Colonic mucosa (tissue), 4 donors: ENCODE results near the gene PROM2. TPM values are rescaled to one million over a fixed set of nuclear protein-coding genes. Genes with fewer than 3 reads are reported as not detected.
A peak's percentile ranks its signal among the peaks of the same experiment; 100 is the strongest.

Experiments used
- DNase-seq: peaks from one replicate; pipeline ENCODE4 v3.0.0-alpha.2; 2020
- H3K27ac ChIP-seq: fragments of 200-600 bp; one replicate; pipeline ENCODE4 v1.8.0; 2021
- H3K27me3 ChIP-seq: fragments of 200-600 bp; one replicate; pipeline ENCODE4 v1.8.0; 2021
- H3K36me3 ChIP-seq: fragments of 200-600 bp; one replicate; pipeline ENCODE4 v1.8.0; 2021
- H3K4me1 ChIP-seq: fragments of 200-600 bp; one replicate; pipeline ENCODE4 v1.8.0; 2021; ENCODE audit warnings: mild to moderate bottlenecking
- H3K4me3 ChIP-seq: fragments of 200-600 bp; one replicate; pipeline ENCODE4 v1.8.0; 2021
- H3K9ac ChIP-seq, 2 donors: one replicate each; pipeline ENCODE4 v1.7.0; 2013; ENCODE audit warnings: control low read depth in 2 of 2, low read depth in 2 of 2, low read length in 2 of 2
- H3K9me3 ChIP-seq: fragments of 200-600 bp; one replicate; pipeline ENCODE4 v1.8.0; 2021
- CTCF ChIP-seq: fragments of 200-600 bp; IDR thresholded peaks from one replicate; pipeline ENCODE4 v1.8.0; 2022; ENCODE audit warnings: antibody characterized with exemption, mild to moderate bottlenecking
- intact Hi-C: fragments of 100-400 bp; cut with DNase I; formaldehyde crosslinking; loops from one replicate; pipeline ENCODE4 v1.14.1; 2022
- total RNA-seq, 2 donors: library from RNA; stranded (reverse); fragmentation: NEBNext Ultra II Directional in 1 of 2; extraction: Animal tissue kit (Norgen Biotek cat#: 25700) in 1 of 2; gene quantifications; one replicate each; pipeline ENCODE4 v1.2.1, GENCODE V29; 2021
- donor health status: healthy.
- donor health status: DM: no; HTN: no; CAD: no.
- donor health status: DM: no; HTN: no; CAD: no.

PROM2 gene
- total RNA-seq, 2 donors from 2014 or later: 27.4 to 63.4 TPM

- intact Hi-C loops: no loop called here
Measured at GRCh38 chr2:95313296-95314131, 39.3 kb downstream of the PROM2 start.

GRCh38 chr2:95314598-95314963 is 40.3 kb downstream of the PROM2 start:
- no peak overlapping the region for H3K9ac ChIP-seq
- intact Hi-C loops: no loop called here
- no peaks in the 10 kb centered on the region for H3K4me1 ChIP-seq
- no peaks in the 10 kb centered on the region for H3K27me3 ChIP-seq
- no peak overlapping the region for H3K4me3 ChIP-seq
- no peak for TF ChIP-seq CTCF
- no peaks in the 10 kb centered on the region for H3K9me3 ChIP-seq
- no peaks in the 10 kb centered on the region for H3K36me3 ChIP-seq
- no peak overlapping the region for H3K27ac ChIP-seq
- no peak for DNase-seq

More at GRCh38 chr2:95313296-95314131, 39.3 kb downstream of the PROM2 start:
- Histone ChIP-seq H3K9ac (no peak overlapping the region), H3K4me3 (no peak overlapping the region), H3K4me1 (no peaks in the 10 kb centered on the region), H3K27me3 (no peaks in the 10 kb centered on the region), H3K36me3 (no peaks in the 10 kb centered on the region), H3K9me3 (no peaks in the 10 kb centered on the region), H3K27ac (no peak overlapping the region)
- no peak for TF ChIP-seq CTCF
- DNase-seq: no peak

GRCh38 chr2:95314964-95315611 is 40.8 kb downstream of the PROM2 start:
- Histone ChIP-seq H3K36me3 (no peaks in the 10 kb centered on the region), H3K9ac (no peak overlapping the region), H3K27me3 (no peaks in the 10 kb centered on the region), H3K27ac (no peak overlapping the region), H3K4me1 (no peaks in the 10 kb centered on the region), H3K9me3 (no peaks in the 10 kb centered on the region), H3K4me3 (no peak overlapping the region)
- intact Hi-C loops: loop anchor here (1.0 kb wide), 1 partner anchor 84 kb away; no protein-coding TSS in a partner anchor
- peak; percentile 49 for DNase-seq
- TF ChIP-seq CTCF: peak; percentile 47

GRCh38 chr2:95315801-95316411 is 41.7 kb downstream of the PROM2 start:
- H3K27ac ChIP-seq: no peak overlapping the region
- TF ChIP-seq CTCF: no peak
- no peak for DNase-seq
- H3K4me3 ChIP-seq: no peak overlapping the region
- H3K4me1 ChIP-seq: no peaks in the 10 kb centered on the region
- H3K9ac ChIP-seq: no peak overlapping the region
- H3K27me3 ChIP-seq: no peaks in the 10 kb centered on the region
- intact Hi-C loops: loop anchor here (1.0 kb wide), 1 partner anchor 85 kb away; no protein-coding TSS in a partner anchor
- H3K36me3 ChIP-seq: no peaks in the 10 kb centered on the region
- no peaks in the 10 kb centered on the region for H3K9me3 ChIP-seq

GRCh38 chr2:95316466-95317122 is 42.3 kb downstream of the PROM2 start:
- H3K27me3 ChIP-seq: no peaks in the 10 kb centered on the region

More at GRCh38 chr2:95316466-95317122, 42.3 kb downstream of the PROM2 start:
- no peak for DNase-seq
- intact Hi-C loops: no loop called here
- Histone ChIP-seq H3K9ac (no peak overlapping the region), H3K9me3 (no peaks in the 10 kb centered on the region), H3K27ac (no peak overlapping the region), H3K4me1 (no peaks in the 10 kb centered on the region), H3K4me3 (no peak overlapping the region), H3K36me3 (no peaks in the 10 kb centered on the region)
- TF ChIP-seq CTCF: no peak
